Smooth muscle cell (in vitro differentiated cells): Measurements from ENCODE around the gene BMI1. TPM values are rescaled to one million over a fixed set of nuclear protein-coding genes. Genes with fewer than 3 reads are reported as not detected.
A peak's percentile ranks its signal among the peaks of the same experiment; 100 is the strongest.

ENCODE experiments used
- DNase-seq: peaks from one replicate; lab custom pipeline; 2025; ENCODE audit not compliant: unreplicated experiment; lab: John Stamatoyannopoulos, UW
- H2AFZ ChIP-seq: fragments of 200-600 bp; sonication (generic); 2 replicates; pipeline ENCODE4 v1.6.0; 2016; ENCODE audit warnings: antibody characterized with exemption, low read depth, mild to moderate bottlenecking
- H3F3A ChIP-seq: fragments of 200-600 bp; sonication (generic); 2 replicates; pipeline ENCODE4 v1.6.0; 2017; ENCODE audit warnings: antibody characterized with exemption, low read depth
- H3K27ac ChIP-seq: fragments of 200-600 bp; sonication (generic); 2 replicates; pipeline ENCODE4 v1.5.1; 2016; ENCODE audit warnings: low read depth, mild to moderate bottlenecking
- H3K27me3 ChIP-seq: fragments of 200-600 bp; sonication (generic); 2 replicates; pipeline ENCODE4 v1.6.1; 2016; ENCODE audit warnings: low read depth, mild to moderate bottlenecking
- H3K36me3 ChIP-seq: fragments of 200-600 bp; sonication (generic); 2 replicates; pipeline ENCODE4 v1.5.1; 2016; ENCODE audit warnings: low read depth
- H3K4me1 ChIP-seq: fragments of 200-600 bp; sonication (generic); 2 replicates; pipeline ENCODE4 v1.5.1; 2016; ENCODE audit warnings: low read depth
- H3K4me2 ChIP-seq: fragments of 200-600 bp; sonication (generic); 2 replicates; pipeline ENCODE4 v1.6.0; 2016; ENCODE audit warnings: mild to moderate bottlenecking
- H3K4me3 ChIP-seq: fragments of 200-600 bp; sonication (generic); 2 replicates; pipeline ENCODE4 v1.5.1; 2016; ENCODE audit warnings: mild to moderate bottlenecking
- H3K79me2 ChIP-seq: fragments of 200-600 bp; sonication (generic); 2 replicates; pipeline ENCODE4 v1.6.0; 2016; ENCODE audit warnings: low read depth, mild to moderate bottlenecking
- H3K9ac ChIP-seq: fragments of 200-600 bp; sonication (generic); 2 replicates; pipeline ENCODE4 v1.6.0; 2016; ENCODE audit warnings: low read depth
- H3K9me3 ChIP-seq: fragments of 200-600 bp; sonication (generic); replicated peaks from 2 replicates; pipeline ENCODE4 v1.5.1; 2016; ENCODE audit warnings: low read depth
- H4K20me1 ChIP-seq: fragments of 200-600 bp; sonication (generic); 2 replicates; pipeline ENCODE4 v1.6.0; 2016; ENCODE audit warnings: low read depth
- CTCF ChIP-seq: fragments of 200-600 bp; sonication (generic); IDR thresholded peaks from 2 replicates; pipeline ENCODE4 v1.5.1; 2017; ENCODE audit warnings: borderline replicate concordance, mild to moderate bottlenecking, antibody characterized with exemption; ENCODE audit not compliant: insufficient read depth, poor library complexity, severe bottlenecking
- WGBS: methylation state at CpG from one replicate; pipeline ENCODE4 v1.1.7; 2016; ENCODE audit warnings: low lambda C conversion rate; 5-methylcytosine and 5-hydroxymethylcytosine counted together
- polyA plus RNA-seq: library from polyadenylated mRNA; unstranded; fragments of >200 nt; fragmentation: Nextera tagmentation; extraction: Ambion mirVana; gene quantifications from 2 replicates; pipeline ENCODE4 v1.2.1, GENCODE V29; 2016
- total RNA-seq: library from RNA; depleted of rRNA; stranded (reverse); fragments of >200 nt; gene quantifications from 2 replicates; pipeline ENCODE4 v1.2.3, GENCODE V29; 2014

BMI1 gene
- total RNA-seq (34.5 and 51.1 TPM in 2 replicates), polyA plus RNA-seq (10.4 and 11.4 TPM in 2 replicates)

GRCh38 chr10:22320591-22321155 lies at the start of gene BMI1:
Gene BMI1 (plus strand): TSS chr10:22321099. CDS start chr10:22326450, 5,351 bp downstream.
- Histone ChIP-seq H3K27me3 (peaks cover 57% of the 10 kb centered on the region), H3K4me1 (peaks cover 43% of the 10 kb centered on the region), H3K4me3 (peak within 1 kb of the TSS; percentile 92), H3K27ac (no peak within 1 kb of the TSS), H3K79me2 (peaks cover 18% of the 10 kb centered on the region), H4K20me1 (peaks cover 59% of the 10 kb centered on the region), H3K4me2 (peak within 1 kb of the TSS; percentile 95), H3F3A (peaks cover 6% of the 10 kb centered on the region), H3K9ac (peak within 1 kb of the TSS; percentile 73), H3K36me3 (no peaks in the 10 kb centered on the region), H3K9me3 (no peaks in the 10 kb centered on the region), H2AFZ (peak within 1 kb of the TSS; percentile 95)
- 2% methylated on average over 32 of the region's 85 CpGs for WGBS
- DNase-seq = peak; percentile 50
- TF ChIP-seq CTCF = no peak

- no peak for TF ChIP-seq CTCF
- WGBS = 90% methylated on average over 6 of the region's 6 CpGs
- no peak for DNase-seq
Measured at GRCh38 chr10:22271786-22272185, 49.1 kb upstream of the BMI1 start.

GRCh38 chr10:22278441-22278782 lies 42.5 kb upstream of the BMI1 start:
- peaks cover 17% of the 10 kb centered on the region for H3K27me3 ChIP-seq
- no peaks in the 10 kb centered on the region for H3K79me2 ChIP-seq
- no peak overlapping the region for H2AFZ ChIP-seq
- H3K9ac ChIP-seq = no peak overlapping the region
- H4K20me1 ChIP-seq = no peaks in the 10 kb centered on the region
- TF ChIP-seq CTCF = no peak
- H3K4me2 ChIP-seq = no peak overlapping the region
- H3K4me3 ChIP-seq = no peak overlapping the region
- no peak overlapping the region for H3K27ac ChIP-seq
- no peaks in the 10 kb centered on the region for H3K9me3 ChIP-seq
- DNase-seq = no peak
- no peaks in the 10 kb centered on the region for H3F3A ChIP-seq
- H3K4me1 ChIP-seq = no peaks in the 10 kb centered on the region
- H3K36me3 ChIP-seq = no peaks in the 10 kb centered on the region
- WGBS = 97% methylated on average over 4 of the region's 4 CpGs

More at GRCh38 chr10:22271786-22272185, 49.1 kb upstream of the BMI1 start:
- H4K20me1 ChIP-seq = no peaks in the 10 kb centered on the region
- H3K79me2 ChIP-seq = no peaks in the 10 kb centered on the region
- H3K9ac ChIP-seq = no peak overlapping the region
- H2AFZ ChIP-seq = no peak overlapping the region
- no peaks in the 10 kb centered on the region for H3K9me3 ChIP-seq
- H3F3A ChIP-seq = no peaks in the 10 kb centered on the region
- no peak overlapping the region for H3K4me3 ChIP-seq
- H3K27ac ChIP-seq = no peak overlapping the region
- H3K4me2 ChIP-seq = no peak overlapping the region
- no peaks in the 10 kb centered on the region for H3K36me3 ChIP-seq
- H3K4me1 ChIP-seq = no peaks in the 10 kb centered on the region
- H3K27me3 ChIP-seq = no peaks in the 10 kb centered on the region

GRCh38 chr10:22280078-22280477 lies 40.8 kb upstream of the BMI1 start:
- H3K9me3 ChIP-seq = no peaks in the 10 kb centered on the region
- H3K79me2 ChIP-seq = no peaks in the 10 kb centered on the region
- H3K4me3 ChIP-seq = no peak overlapping the region
- H3K27ac ChIP-seq = no peak overlapping the region
- TF ChIP-seq CTCF = no peak
- no peak overlapping the region for H3K9ac ChIP-seq
- H3K4me1 ChIP-seq = no peaks in the 10 kb centered on the region
- DNase-seq = no peak
- H2AFZ ChIP-seq = no peak overlapping the region
- no peaks in the 10 kb centered on the region for H4K20me1 ChIP-seq
- WGBS = 47% methylated on average over 6 of the region's 6 CpGs
- H3K36me3 ChIP-seq = no peaks in the 10 kb centered on the region
- H3F3A ChIP-seq = no peaks in the 10 kb centered on the region
- H3K27me3 ChIP-seq = peaks cover 17% of the 10 kb centered on the region
- no peak overlapping the region for H3K4me2 ChIP-seq
